Measurements from ENCODE around the gene ZFY.

Gene ZFY

GRCh38 chrY:2934861-2935715, at the start of gene ZFY:
ZFY (plus strand) TSS chrY:2935381; CDS start chrY:2953937, 18,556 bp downstream.
- H3K27me3 Mint-ChIP-seq, result no peaks in the 10 kb centered on the region
- H3K4me3 Mint-ChIP-seq, result peak within 1 kb of the TSS; percentile 82
- H3K36me3 Mint-ChIP-seq (ENCODE audit: low read depth), result peaks cover 21% of the 10 kb centered on the region
- H3K27ac Mint-ChIP-seq, result peak within 1 kb of the TSS; percentile 97
- peaks cover 35% of the 10 kb centered on the region for H3K4me1 Mint-ChIP-seq
- peak; percentile 68 for DNase-seq
- H3K9me3 Mint-ChIP-seq, result no peaks in the 10 kb centered on the region
- peak; percentile 52 for ATAC-seq

GRCh38 chrY:2885880-2886279, 49.3 kb upstream of the ZFY start:
- no peak for ATAC-seq
- H3K4me1 Mint-ChIP-seq, result peaks cover 19% of the 10 kb centered on the region
- H3K27me3 Mint-ChIP-seq, result no peaks in the 10 kb centered on the region
- no peak overlapping the region for H3K4me3 Mint-ChIP-seq
- H3K9me3 Mint-ChIP-seq, result no peaks in the 10 kb centered on the region
- no peak overlapping the region for H3K27ac Mint-ChIP-seq
- no peak for DNase-seq
- peaks cover 2% of the 10 kb centered on the region for H3K36me3 Mint-ChIP-seq (ENCODE audit: low read depth)

- Mint-ChIP-seq H3K4me1 (peaks cover 19% of the 10 kb centered on the region), H3K36me3 (ENCODE audit: low read depth) (peaks cover 2% of the 10 kb centered on the region), H3K4me3 (peak overlapping the region; percentile 61), H3K9me3 (no peaks in the 10 kb centered on the region), H3K27ac (peak overlapping the region; percentile 77), H3K27me3 (no peaks in the 10 kb centered on the region)
- DNase-seq (no peak), ATAC-seq (no peak)
Observed at GRCh38 chrY:2887386-2887785, 47.8 kb upstream of the ZFY start.

GRCh38 chrY:2887955-2888354, 47.2 kb upstream of the ZFY start:
- DNase-seq, result no peak
- peak overlapping the region; percentile 61 for H3K4me3 Mint-ChIP-seq
- peak overlapping the region; percentile 77 for H3K27ac Mint-ChIP-seq
- H3K9me3 Mint-ChIP-seq, result no peaks in the 10 kb centered on the region
- peaks cover 2% of the 10 kb centered on the region for H3K36me3 Mint-ChIP-seq (ENCODE audit: low read depth)
- no peaks in the 10 kb centered on the region for H3K27me3 Mint-ChIP-seq
- peaks cover 19% of the 10 kb centered on the region for H3K4me1 Mint-ChIP-seq
- ATAC-seq, result peak; percentile 88

GRCh38 chrY:2893471-2893870, 41.7 kb upstream of the ZFY start:
- Mint-ChIP-seq H3K4me1 (peaks cover 1% of the 10 kb centered on the region), H3K27ac (no peak overlapping the region), H3K4me3 (no peak overlapping the region), H3K36me3 (ENCODE audit: low read depth) (no peaks in the 10 kb centered on the region), H3K27me3 (no peaks in the 10 kb centered on the region), H3K9me3 (no peaks in the 10 kb centered on the region)
- DNase-seq (no peak), ATAC-seq (no peak)

- no peak overlapping the region for H3K4me3 Mint-ChIP-seq
- DNase-seq (no peak), ATAC-seq (no peak)
- no peak overlapping the region for H3K27ac Mint-ChIP-seq
- H3K36me3 Mint-ChIP-seq (ENCODE audit: low read depth), result peaks cover 1% of the 10 kb centered on the region
- H3K4me1 Mint-ChIP-seq, result no peaks in the 10 kb centered on the region
- no peaks in the 10 kb centered on the region for H3K9me3 Mint-ChIP-seq
- peaks cover 2% of the 10 kb centered on the region for H3K27me3 Mint-ChIP-seq
Observed at GRCh38 chrY:2896050-2896449, 39.1 kb upstream of the ZFY start.

- H3K27me3 Mint-ChIP-seq, result no peaks in the 10 kb centered on the region
- no peaks in the 10 kb centered on the region for H3K36me3 Mint-ChIP-seq (ENCODE audit: low read depth)
- H3K4me3 Mint-ChIP-seq, result no peak overlapping the region
- DNase-seq (no peak), ATAC-seq (no peak)
- peaks cover 2% of the 10 kb centered on the region for H3K4me1 Mint-ChIP-seq
- H3K27ac Mint-ChIP-seq, result no peak overlapping the region
- H3K9me3 Mint-ChIP-seq, result peaks cover 7% of the 10 kb centered on the region
Observed at GRCh38 chrY:2907356-2907755, 27.8 kb upstream of the ZFY start.

- Mint-ChIP-seq H3K9me3 (peaks cover 10% of the 10 kb centered on the region), H3K4me3 (no peak overlapping the region), H3K27ac (no peak overlapping the region), H3K4me1 (peaks cover 10% of the 10 kb centered on the region), H3K36me3 (ENCODE audit: low read depth) (no peaks in the 10 kb centered on the region), H3K27me3 (no peaks in the 10 kb centered on the region)
- DNase-seq (peak; percentile 14), ATAC-seq (peak; percentile 69)
Observed at GRCh38 chrY:2913066-2913815, 21.9 kb upstream of the ZFY start.

GRCh38 chrY:2934078-2934477, 1.1 kb upstream of the ZFY start:
- DNase-seq, result no peak
- no peak for ATAC-seq
- Mint-ChIP-seq H3K4me1 (peaks cover 28% of the 10 kb centered on the region), H3K36me3 (ENCODE audit: low read depth) (peaks cover 20% of the 10 kb centered on the region), H3K9me3 (no peaks in the 10 kb centered on the region), H3K4me3 (peak overlapping the region; percentile 82), H3K27ac (peak overlapping the region; percentile 93), H3K27me3 (no peaks in the 10 kb centered on the region)

- no peaks in the 10 kb centered on the region for H3K9me3 Mint-ChIP-seq
- H3K4me1 Mint-ChIP-seq, result peaks cover 38% of the 10 kb centered on the region
- H3K4me3 Mint-ChIP-seq, result peak overlapping the region; percentile 82
- H3K27me3 Mint-ChIP-seq, result no peaks in the 10 kb centered on the region
- peaks cover 24% of the 10 kb centered on the region for H3K36me3 Mint-ChIP-seq (ENCODE audit: low read depth)
- DNase-seq (peak; percentile 83), ATAC-seq (peak; percentile 91)
- H3K27ac Mint-ChIP-seq, result peak overlapping the region; percentile 97
Observed at GRCh38 chrY:2935716-2936435, 695 bp downstream of the ZFY start.

GRCh38 chrY:2936436-2936750, 1.2 kb downstream of the ZFY start:
- Mint-ChIP-seq H3K4me3 (peak overlapping the region; percentile 82), H3K27ac (peak overlapping the region; percentile 97), H3K4me1 (peaks cover 38% of the 10 kb centered on the region), H3K36me3 (ENCODE audit: low read depth) (peaks cover 26% of the 10 kb centered on the region), H3K9me3 (no peaks in the 10 kb centered on the region), H3K27me3 (no peaks in the 10 kb centered on the region)
- DNase-seq, result no peak
- no peak for ATAC-seq

GRCh38 chrY:2937149-2937548, 2.0 kb downstream of the ZFY start:
- Mint-ChIP-seq H3K27me3 (no peaks in the 10 kb centered on the region), H3K4me1 (peaks cover 37% of the 10 kb centered on the region), H3K4me3 (peak overlapping the region; percentile 82), H3K36me3 (ENCODE audit: low read depth) (peaks cover 23% of the 10 kb centered on the region), H3K27ac (peak overlapping the region; percentile 97), H3K9me3 (no peaks in the 10 kb centered on the region)
- DNase-seq (no peak), ATAC-seq (no peak)

- Mint-ChIP-seq H3K27me3 (no peaks in the 10 kb centered on the region), H3K36me3 (ENCODE audit: low read depth) (peaks cover 11% of the 10 kb centered on the region), H3K4me3 (no peak overlapping the region), H3K27ac (no peak overlapping the region), H3K9me3 (no peaks in the 10 kb centered on the region), H3K4me1 (peaks cover 59% of the 10 kb centered on the region)
- peak; percentile 29 for DNase-seq
- ATAC-seq, result peak; percentile 92
Observed at GRCh38 chrY:2949590-2950252, 14.5 kb downstream of the ZFY start.

GRCh38 chrY:2950655-2951054, 15.5 kb downstream of the ZFY start:
- Mint-ChIP-seq H3K27me3 (no peaks in the 10 kb centered on the region), H3K9me3 (no peaks in the 10 kb centered on the region), H3K4me3 (no peak overlapping the region), H3K36me3 (ENCODE audit: low read depth) (peaks cover 19% of the 10 kb centered on the region), H3K4me1 (peaks cover 59% of the 10 kb centered on the region), H3K27ac (no peak overlapping the region)
- ATAC-seq (no peak), DNase-seq (no peak)

Measured in activated naive CD8-positive, alpha-beta T cell treated with anti-CD3 and anti-CD28 coated beads, Interleukin-2, amount 50 U/mL, for 24 hours (primary cell).